ENCODE measurements around the gene LGR4.

Gene LGR4

GRCh38 chr11:27440090-27440489 lies 32.5 kb downstream of the LGR4 start:
- no peak for DNase-seq
- in situ Hi-C loops (cut with MboI; ENCODE audit: low pct_unique_long_range_greater_than_20kb, low sequenced_read_pairs) = no loop called here

- no peak for DNase-seq
- in situ Hi-C loops (cut with MboI; ENCODE audit: low pct_unique_long_range_greater_than_20kb, low sequenced_read_pairs) = no loop called here
Measured at GRCh38 chr11:27438595-27438981, 34.0 kb downstream of the LGR4 start.

GRCh38 chr11:27437829-27438594 lies 34.6 kb downstream of the LGR4 start:
- in situ Hi-C loops (cut with MboI; ENCODE audit: low pct_unique_long_range_greater_than_20kb, low sequenced_read_pairs) = no loop called here
- DNase-seq = no peak

- in situ Hi-C loops (cut with MboI; ENCODE audit: low pct_unique_long_range_greater_than_20kb, low sequenced_read_pairs) = no loop called here
- no peak for DNase-seq
Measured at GRCh38 chr11:27436916-27437315, 35.7 kb downstream of the LGR4 start.

GRCh38 chr11:27433742-27434141 lies 38.8 kb downstream of the LGR4 start:
- DNase-seq = no peak
- in situ Hi-C loops (cut with MboI; ENCODE audit: low pct_unique_long_range_greater_than_20kb, low sequenced_read_pairs) = no loop called here

GRCh38 chr11:27431808-27432207 lies 40.8 kb downstream of the LGR4 start:
- no peak for DNase-seq
- in situ Hi-C loops (cut with MboI; ENCODE audit: low pct_unique_long_range_greater_than_20kb, low sequenced_read_pairs) = no loop called here

- in situ Hi-C loops (cut with MboI; ENCODE audit: low pct_unique_long_range_greater_than_20kb, low sequenced_read_pairs) = no loop called here
- DNase-seq = peak; percentile 17
Measured at GRCh38 chr11:27429761-27430393, 42.7 kb downstream of the LGR4 start.

GRCh38 chr11:27427183-27427980 lies 45.2 kb downstream of the LGR4 start:
- no peak for DNase-seq
- in situ Hi-C loops (cut with MboI; ENCODE audit: low pct_unique_long_range_greater_than_20kb, low sequenced_read_pairs) = no loop called here

- DNase-seq = no peak
- in situ Hi-C loops (cut with MboI; ENCODE audit: low pct_unique_long_range_greater_than_20kb, low sequenced_read_pairs) = no loop called here
Measured at GRCh38 chr11:27425814-27426213, 46.8 kb downstream of the LGR4 start.

- peak; percentile 17 for DNase-seq
- in situ Hi-C loops (cut with MboI; ENCODE audit: low pct_unique_long_range_greater_than_20kb, low sequenced_read_pairs) = no loop called here
Measured at GRCh38 chr11:27423125-27423524, 49.5 kb downstream of the LGR4 start.

- in situ Hi-C loops (cut with MboI; ENCODE audit: low pct_unique_long_range_greater_than_20kb, low sequenced_read_pairs) = no loop called here
- no peak for DNase-seq
Measured at GRCh38 chr11:27421819-27422494, 50.6 kb downstream of the LGR4 start.

- in situ Hi-C loops (cut with MboI; ENCODE audit: low pct_unique_long_range_greater_than_20kb, low sequenced_read_pairs) = no loop called here
- DNase-seq = peak; percentile 6
Measured at GRCh38 chr11:27420722-27421572, 51.6 kb downstream of the LGR4 start.

GRCh38 chr11:27420217-27420616 lies 52.4 kb downstream of the LGR4 start:
- no peak for DNase-seq
- in situ Hi-C loops (cut with MboI; ENCODE audit: low pct_unique_long_range_greater_than_20kb, low sequenced_read_pairs) = no loop called here

GRCh38 chr11:27418356-27418755 lies 54.2 kb downstream of the LGR4 start:
- DNase-seq = no peak
- in situ Hi-C loops (cut with MboI; ENCODE audit: low pct_unique_long_range_greater_than_20kb, low sequenced_read_pairs) = no loop called here

- DNase-seq = no peak
- in situ Hi-C loops (cut with MboI; ENCODE audit: low pct_unique_long_range_greater_than_20kb, low sequenced_read_pairs) = no loop called here
Measured at GRCh38 chr11:27416568-27417176, 55.9 kb downstream of the LGR4 start.

GRCh38 chr11:27414644-27415043 lies 57.9 kb downstream of the LGR4 start:
- in situ Hi-C loops (cut with MboI; ENCODE audit: low pct_unique_long_range_greater_than_20kb, low sequenced_read_pairs) = no loop called here
- DNase-seq = no peak

- DNase-seq = no peak
- in situ Hi-C loops (cut with MboI; ENCODE audit: low pct_unique_long_range_greater_than_20kb, low sequenced_read_pairs) = no loop called here
Measured at GRCh38 chr11:27413218-27413617, 59.4 kb downstream of the LGR4 start.

- in situ Hi-C loops (cut with MboI; ENCODE audit: low pct_unique_long_range_greater_than_20kb, low sequenced_read_pairs) = no loop called here
- peak; percentile 3 for DNase-seq
Measured at GRCh38 chr11:27412192-27412691, 60.3 kb downstream of the LGR4 start.
